Activated CD8-positive, alpha-beta memory T cell treated with anti-CD3 and anti-CD28 coated beads, Interleukin-2, amount 10 ng/mL, durations not matched to agents 7 days and 5 days (primary cell): ENCODE results near the gene OSCP1. TPM values are rescaled to one million over a fixed set of nuclear protein-coding genes. Genes with fewer than 3 reads are reported as not detected.

Source experiments
- ATAC-seq: fragments of 150-1000 bp; cut with Tn5 transposase; one replicate; pipeline ENCODE4 v1.10.0; 2021; ENCODE audit warnings: moderate library complexity
- CTCF ChIA-PET: fragments of 350-600 bp; sonication (Branson Sonifier 250); formaldehyde crosslinking; loops from one replicate; lab custom pipeline; 2021; ENCODE audit warnings: antibody characterized with exemption; lab: Charles Lee
- DNase-seq: peaks from one replicate; pipeline ENCODE4 v3.0.0-alpha.2; 2020
- H3K27ac Mint-ChIP-seq: one replicate; pipeline ENCODE4 v1.8.0; 2021; ENCODE audit warnings: mild to moderate bottlenecking, mixed read lengths
- H3K27me3 Mint-ChIP-seq: one replicate; pipeline ENCODE4 v1.8.0; 2021; ENCODE audit warnings: mixed read lengths
- H3K36me3 Mint-ChIP-seq: one replicate; pipeline ENCODE4 v1.8.0; 2021; ENCODE audit warnings: mild to moderate bottlenecking, mixed read lengths
- H3K4me1 Mint-ChIP-seq: one replicate; pipeline ENCODE4 v1.8.0; 2021; ENCODE audit warnings: mixed read lengths
- H3K4me3 Mint-ChIP-seq: one replicate; pipeline ENCODE4 v1.8.0; 2021; ENCODE audit warnings: mild to moderate bottlenecking, moderate library complexity, mixed read lengths
- H3K9me3 Mint-ChIP-seq: one replicate; pipeline ENCODE4 v1.8.0; 2022; ENCODE audit warnings: low read depth, mixed read lengths
- total RNA-seq, 2 experiments: library from RNA; stranded (reverse); gene quantifications; one replicate each; pipeline ENCODE4 v1.2.3, GENCODE V29; 2021

OSCP1 gene
- total RNA-seq, 2 experiments from 2014 or later: 0.85 to 1.3 TPM

DNA sequence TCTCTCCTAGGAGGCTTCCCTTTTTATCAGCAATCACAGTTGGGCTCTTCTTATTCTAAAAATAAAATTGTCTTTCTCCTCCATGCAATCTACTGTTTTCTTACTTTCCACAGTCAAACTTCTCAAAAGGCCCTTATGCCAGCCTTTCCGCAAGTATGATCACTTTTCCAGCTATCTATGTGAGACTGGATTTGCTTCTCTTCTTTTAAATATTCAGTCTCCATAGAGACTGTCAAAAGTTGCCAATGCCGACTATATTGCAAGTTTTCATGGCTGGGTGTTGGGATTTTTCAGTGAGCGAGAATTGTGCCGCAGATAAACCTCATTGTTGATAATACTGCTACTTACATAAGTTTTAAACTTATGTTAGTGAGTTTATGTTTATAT lies 47.8 kb downstream of the OSCP1 start:
- DNase-seq: no peak
- H3K27ac Mint-ChIP-seq: peak overlapping the region; percentile 16
- ATAC-seq: no peak
- peaks cover 32% of the 10 kb centered on the region for H3K4me1 Mint-ChIP-seq
- no peak overlapping the region for H3K4me3 Mint-ChIP-seq
- H3K27me3 Mint-ChIP-seq: no peaks in the 10 kb centered on the region
- no peaks in the 10 kb centered on the region for H3K9me3 Mint-ChIP-seq
- H3K36me3 Mint-ChIP-seq: peaks cover 1% of the 10 kb centered on the region
- CTCF ChIA-PET: interaction anchor here (2.4 kb wide), 1 partner anchor 10 kb away, joined by 11 read pairs; no protein-coding TSS in a partner anchor

DNA sequence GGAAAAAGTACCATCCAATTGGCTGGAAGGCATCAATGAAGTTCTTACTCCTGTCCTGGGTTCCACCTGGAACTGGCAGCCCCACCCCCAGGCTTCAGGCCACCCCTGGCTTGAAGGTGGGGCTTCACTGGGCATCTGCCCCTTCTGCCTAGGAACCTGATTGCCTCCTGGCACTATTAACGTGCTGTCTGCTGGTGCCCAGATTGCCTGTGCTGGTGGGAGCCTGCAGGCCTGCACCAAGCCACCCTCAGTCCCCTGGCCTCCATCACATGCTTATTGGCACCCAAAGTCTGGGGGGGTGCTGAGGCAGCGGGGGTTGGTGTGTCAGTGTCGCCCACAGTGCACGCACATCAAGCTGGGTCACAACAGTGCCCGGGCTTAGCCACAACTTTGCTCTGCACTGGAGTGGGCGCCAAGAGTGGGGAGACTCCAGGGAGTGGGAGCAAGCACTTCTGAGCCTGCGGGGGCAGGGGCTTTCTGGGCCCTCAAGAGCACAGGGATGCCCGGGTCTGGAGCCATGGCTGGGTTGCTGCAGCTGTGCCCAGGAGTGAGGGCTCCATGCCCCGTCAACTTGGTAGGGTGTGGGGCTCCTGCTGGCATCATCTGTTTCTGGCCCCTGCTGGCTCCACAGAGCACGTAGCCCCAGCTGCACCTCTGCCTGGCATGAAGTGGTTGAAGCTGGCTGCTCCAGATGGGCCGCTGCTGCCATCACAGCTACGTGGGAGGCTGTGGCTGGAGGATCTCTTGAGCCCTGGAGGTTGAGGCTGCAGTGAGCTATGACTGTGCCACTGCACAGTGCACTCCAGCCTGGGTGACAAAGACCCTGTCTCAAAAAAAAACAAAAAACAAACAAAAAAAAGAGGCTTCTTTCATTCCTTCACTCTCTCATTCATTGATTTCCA lies 48.4 kb downstream of the OSCP1 start:
- H3K27me3 Mint-ChIP-seq: no peaks in the 10 kb centered on the region
- H3K4me3 Mint-ChIP-seq: peak overlapping the region; percentile 66
- peak overlapping the region; percentile 83 for H3K27ac Mint-ChIP-seq
- DNase-seq (no peak), ATAC-seq (no peak)
- CTCF ChIA-PET: interaction anchor here (1.4 to 2.4 kb wide), 3 partner anchors 10 to 252 kb away, joined by 4 to 11 read pairs (median 6); partner anchors contain the start of gene TRAPPC3
- H3K4me1 Mint-ChIP-seq: peaks cover 35% of the 10 kb centered on the region
- H3K36me3 Mint-ChIP-seq: peaks cover 4% of the 10 kb centered on the region
- H3K9me3 Mint-ChIP-seq: no peaks in the 10 kb centered on the region

DNA sequence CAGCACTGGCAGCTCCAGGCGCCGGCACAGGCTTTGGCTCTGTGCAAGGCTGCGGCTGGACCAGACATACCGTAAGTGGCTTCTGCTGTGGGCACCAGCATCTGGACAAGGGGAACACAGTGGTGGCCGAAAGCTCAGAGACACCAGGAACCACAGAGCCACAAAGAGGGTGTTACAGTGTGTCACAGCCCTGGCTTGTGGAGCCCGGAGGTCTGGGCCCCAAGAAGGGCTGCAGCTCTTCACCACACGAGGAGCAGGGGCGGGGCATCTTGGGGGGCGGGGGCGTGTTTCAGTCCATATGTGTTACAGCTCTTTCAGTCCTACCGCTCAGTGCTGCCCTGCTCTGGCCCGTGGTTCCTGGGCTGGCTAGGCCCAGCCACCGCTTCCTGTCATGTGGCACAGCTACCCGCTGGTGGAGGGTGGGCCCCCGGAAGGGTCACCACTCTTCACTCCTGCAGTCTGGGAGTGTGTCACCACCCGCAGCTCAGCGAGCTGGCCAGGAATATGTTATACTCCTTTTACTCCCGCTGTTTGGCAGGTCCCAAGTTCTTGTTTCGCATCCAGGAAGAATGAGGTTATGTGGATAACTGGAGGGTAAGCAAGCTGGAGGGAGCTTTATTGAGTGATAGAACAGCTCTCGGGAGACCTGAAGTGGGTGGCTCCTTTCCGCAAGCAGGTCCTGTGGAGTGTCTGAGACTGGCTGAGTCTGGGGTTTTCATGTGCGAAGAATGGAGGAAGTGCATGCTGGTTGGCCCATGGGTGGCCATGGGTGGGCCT lies 49.2 kb downstream of the OSCP1 start:
- CTCF ChIA-PET: interaction anchor here (0.6 to 5.4 kb wide), 9 partner anchors 11 to 252 kb away, joined by 3 to 49 read pairs (median 4); partner anchors contain the start of genes OSCP1, SH3D21 and TRAPPC3
- Mint-ChIP-seq H3K27me3 (no peaks in the 10 kb centered on the region), H3K36me3 (peaks cover 6% of the 10 kb centered on the region), H3K4me3 (peak overlapping the region; percentile 66), H3K4me1 (peaks cover 42% of the 10 kb centered on the region), H3K27ac (peak overlapping the region; percentile 83), H3K9me3 (no peaks in the 10 kb centered on the region)
- DNase-seq (peak; percentile 84), ATAC-seq (peak; percentile 52)

DNA sequence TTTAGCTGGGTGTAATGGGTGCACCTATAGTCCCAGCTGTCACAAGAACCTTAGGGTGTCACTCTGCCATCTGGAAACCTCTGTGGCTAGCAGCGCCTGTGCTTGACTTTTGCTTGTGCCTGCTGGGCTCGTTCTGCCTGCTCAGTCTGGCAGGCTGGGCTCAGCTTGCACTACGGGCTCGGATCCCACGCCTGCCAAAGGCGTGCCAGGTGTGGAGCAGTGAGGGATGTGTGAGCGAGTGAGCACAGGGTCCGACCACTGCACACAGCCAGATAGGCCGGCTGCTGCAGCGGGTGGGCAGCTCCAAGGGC lies 49.8 kb downstream of the OSCP1 start:
- Mint-ChIP-seq H3K36me3 (peaks cover 6% of the 10 kb centered on the region), H3K27me3 (no peaks in the 10 kb centered on the region), H3K4me1 (peaks cover 42% of the 10 kb centered on the region), H3K9me3 (no peaks in the 10 kb centered on the region), H3K4me3 (no peak overlapping the region), H3K27ac (peak overlapping the region; percentile 83)
- DNase-seq (no peak), ATAC-seq (no peak)
- CTCF ChIA-PET: interaction anchor here (0.6 to 5.4 kb wide), 10 partner anchors 10 to 251 kb away, joined by 3 to 49 read pairs (median 4); partner anchors contain the start of genes OSCP1, SH3D21 and TRAPPC3

DNA sequence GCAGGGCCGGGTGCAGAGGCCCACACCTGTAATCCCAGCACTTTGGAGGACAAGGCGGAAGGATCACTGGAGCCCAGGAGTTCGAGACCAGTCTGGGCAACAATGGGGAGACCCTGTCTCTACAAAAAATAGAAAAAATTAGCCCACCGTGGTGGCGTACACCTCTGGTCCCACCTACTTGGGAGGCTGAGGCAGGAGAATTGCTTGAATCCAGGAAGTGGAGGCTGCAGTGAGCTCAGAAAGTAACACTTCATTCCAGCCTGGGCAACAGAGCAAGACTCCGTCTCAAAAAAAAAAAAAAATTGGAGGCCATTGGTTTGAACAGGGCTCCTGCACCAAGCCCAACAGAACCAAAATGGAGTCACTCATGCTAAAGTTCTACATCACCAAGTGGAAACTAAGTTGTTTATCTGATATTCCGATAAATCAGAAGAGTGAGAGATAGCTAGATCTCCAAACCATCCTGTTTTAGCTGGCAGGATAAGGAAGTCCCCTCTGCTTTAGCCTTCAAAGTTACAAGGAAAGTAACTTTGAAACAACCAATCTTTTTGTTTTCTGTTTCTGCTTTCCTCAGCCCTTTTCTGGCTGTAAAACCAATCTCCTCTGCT lies 51.8 kb downstream of the OSCP1 start:
- DNase-seq: no peak
- ATAC-seq: no peak
- Mint-ChIP-seq H3K27ac (peak overlapping the region; percentile 96), H3K9me3 (no peaks in the 10 kb centered on the region), H3K27me3 (no peaks in the 10 kb centered on the region), H3K36me3 (peaks cover 11% of the 10 kb centered on the region), H3K4me3 (peak overlapping the region; percentile 90), H3K4me1 (peaks cover 46% of the 10 kb centered on the region)
- CTCF ChIA-PET: interaction anchor here (1.4 to 5.4 kb wide), 5 partner anchors 10 to 92 kb away, joined by 3 to 49 read pairs (median 9); partner anchors contain the start of gene SH3D21

DNA sequence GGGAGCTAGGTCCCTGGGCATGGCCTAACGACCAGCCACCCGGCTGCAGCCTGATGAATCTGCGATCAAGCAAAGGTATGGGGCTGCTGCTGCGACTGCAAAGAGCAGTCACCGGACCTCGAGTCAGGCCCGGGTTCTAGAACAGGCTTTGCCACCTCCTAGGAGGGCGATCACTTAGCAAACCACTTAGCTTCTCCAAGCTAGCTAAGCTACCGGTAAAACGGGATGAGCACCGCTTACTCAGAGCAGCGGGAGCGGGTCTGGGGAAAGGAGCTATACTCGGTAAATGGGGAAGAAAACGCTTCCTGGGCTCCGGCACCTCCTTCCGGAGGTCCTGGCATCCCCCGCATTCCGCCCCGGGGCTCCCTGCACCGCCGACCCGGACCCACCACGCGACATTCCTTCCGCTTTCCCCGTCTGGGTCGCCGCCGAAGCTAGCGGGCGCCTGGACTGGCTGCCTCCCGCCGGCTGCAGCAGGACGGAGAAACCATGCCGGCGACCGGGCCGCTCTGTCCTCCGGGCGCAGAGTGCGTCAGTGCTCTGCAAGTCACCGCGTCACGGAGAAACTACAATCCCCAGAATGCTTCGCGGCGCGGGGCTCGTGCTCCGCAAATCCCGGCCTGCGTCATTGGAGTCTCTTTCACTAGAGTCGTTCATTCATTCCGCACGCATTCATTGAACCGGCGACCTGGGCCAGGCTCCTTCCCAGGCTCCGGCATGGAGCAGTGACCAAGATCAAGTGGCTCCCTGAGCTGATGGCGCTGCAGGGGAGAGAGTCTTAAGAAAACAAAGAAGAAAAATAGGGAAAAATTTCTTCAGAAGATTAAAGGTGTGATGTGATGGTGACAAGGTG lies 52.6 kb downstream of the OSCP1 start, which contains the start of gene LSM10:
Gene LSM10 (minus strand): TSS at position 531 of the 853 bp plus-strand sequence. CDS start 3,779 bp downstream, outside the sequence.
- CTCF ChIA-PET: interaction anchor here (0.8 to 5.4 kb wide), 8 partner anchors 10 to 236 kb away, joined by 3 to 49 read pairs (median 5); partner anchors contain the start of gene SH3D21
- ATAC-seq (peak; percentile 89), DNase-seq (peak; percentile 95)
- H3K36me3 Mint-ChIP-seq: peaks cover 16% of the 10 kb centered on the region
- H3K27me3 Mint-ChIP-seq: no peaks in the 10 kb centered on the region
- no peaks in the 10 kb centered on the region for H3K9me3 Mint-ChIP-seq
- peak within 1 kb of the TSS; percentile 90 for H3K4me3 Mint-ChIP-seq
- peaks cover 52% of the 10 kb centered on the region for H3K4me1 Mint-ChIP-seq
- H3K27ac Mint-ChIP-seq: peak within 1 kb of the TSS; percentile 96

DNA sequence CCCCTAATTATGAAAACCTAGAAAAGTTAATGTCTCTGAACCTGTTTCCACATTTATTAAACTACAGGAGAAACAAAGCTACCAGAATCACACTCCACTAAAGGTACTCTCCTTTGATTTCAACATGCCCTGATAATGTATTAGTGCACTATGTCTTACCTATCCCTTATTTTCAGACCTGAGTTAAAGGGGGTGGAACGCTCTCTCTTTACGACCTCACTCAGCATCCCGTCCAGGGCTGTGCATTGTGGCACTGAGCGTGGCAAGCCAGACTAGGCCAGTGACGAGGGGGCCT lies 53.2 kb downstream of the OSCP1 start:
- H3K9me3 Mint-ChIP-seq: no peaks in the 10 kb centered on the region
- CTCF ChIA-PET: interaction anchor here (0.8 to 5.4 kb wide), 8 partner anchors 9 to 236 kb away, joined by 3 to 49 read pairs (median 5); partner anchors contain the start of gene SH3D21
- peaks cover 48% of the 10 kb centered on the region for H3K4me1 Mint-ChIP-seq
- peak; percentile 59 for ATAC-seq
- peak overlapping the region; percentile 96 for H3K27ac Mint-ChIP-seq
- peak overlapping the region; percentile 90 for H3K4me3 Mint-ChIP-seq
- peaks cover 20% of the 10 kb centered on the region for H3K36me3 Mint-ChIP-seq
- H3K27me3 Mint-ChIP-seq: no peaks in the 10 kb centered on the region
- DNase-seq: no peak

DNA sequence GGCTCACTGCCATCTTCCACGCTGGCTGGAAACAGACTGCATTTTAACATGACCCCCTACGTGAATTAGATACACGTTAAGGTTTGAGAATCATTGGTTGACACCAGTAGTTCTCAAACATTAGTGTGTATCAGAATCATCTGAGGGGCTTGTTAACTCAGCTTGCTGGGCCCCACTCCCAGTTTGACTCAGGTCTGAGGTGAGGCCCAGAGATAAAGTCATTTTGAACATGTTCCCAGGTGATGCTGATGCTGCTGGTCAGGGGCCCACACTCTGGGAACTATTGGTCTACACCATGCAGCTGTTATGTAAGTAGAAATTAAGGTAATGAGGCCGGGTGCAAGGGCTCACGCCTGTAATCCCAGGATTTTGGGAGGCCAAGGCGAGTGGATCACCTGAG lies 53.9 kb downstream of the OSCP1 start:
- H3K36me3 Mint-ChIP-seq: peaks cover 24% of the 10 kb centered on the region
- DNase-seq (no peak), ATAC-seq (no peak)
- peak overlapping the region; percentile 90 for H3K4me3 Mint-ChIP-seq
- CTCF ChIA-PET: interaction anchor here (0.8 to 5.4 kb wide), 4 partner anchors 9 to 54 kb away, joined by 3 to 49 read pairs (median 5); no protein-coding TSS in a partner anchor
- H3K9me3 Mint-ChIP-seq: no peaks in the 10 kb centered on the region
- no peaks in the 10 kb centered on the region for H3K27me3 Mint-ChIP-seq
- H3K27ac Mint-ChIP-seq: peak overlapping the region; percentile 61
- peaks cover 43% of the 10 kb centered on the region for H3K4me1 Mint-ChIP-seq

DNA sequence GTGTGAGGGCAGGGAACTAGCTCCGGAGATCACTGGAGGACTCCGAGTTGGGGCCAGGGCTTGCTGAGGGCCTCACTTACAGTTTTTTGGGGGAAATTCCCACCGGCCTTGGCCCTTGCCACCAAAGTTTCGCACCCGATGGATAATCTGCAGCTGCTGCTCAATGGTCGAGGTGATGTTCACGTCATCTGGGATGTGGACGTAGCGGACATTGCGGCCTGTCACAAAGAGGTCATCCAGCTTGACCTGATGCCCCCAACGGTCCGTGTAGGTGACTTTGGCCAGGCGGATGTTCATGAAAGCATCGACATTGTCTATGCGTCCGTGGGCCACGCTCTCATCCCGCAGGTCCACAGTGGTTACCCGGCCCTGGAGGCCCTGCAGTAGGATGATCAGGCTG lies 56.6 kb downstream of the OSCP1 start:
- ATAC-seq: no peak
- no peak overlapping the region for H3K4me3 Mint-ChIP-seq
- DNase-seq: no peak
- H3K9me3 Mint-ChIP-seq: no peaks in the 10 kb centered on the region
- CTCF ChIA-PET: no interaction called here
- peaks cover 35% of the 10 kb centered on the region for H3K4me1 Mint-ChIP-seq
- peaks cover 32% of the 10 kb centered on the region for H3K36me3 Mint-ChIP-seq
- H3K27me3 Mint-ChIP-seq: no peaks in the 10 kb centered on the region
- no peak overlapping the region for H3K27ac Mint-ChIP-seq

DNA sequence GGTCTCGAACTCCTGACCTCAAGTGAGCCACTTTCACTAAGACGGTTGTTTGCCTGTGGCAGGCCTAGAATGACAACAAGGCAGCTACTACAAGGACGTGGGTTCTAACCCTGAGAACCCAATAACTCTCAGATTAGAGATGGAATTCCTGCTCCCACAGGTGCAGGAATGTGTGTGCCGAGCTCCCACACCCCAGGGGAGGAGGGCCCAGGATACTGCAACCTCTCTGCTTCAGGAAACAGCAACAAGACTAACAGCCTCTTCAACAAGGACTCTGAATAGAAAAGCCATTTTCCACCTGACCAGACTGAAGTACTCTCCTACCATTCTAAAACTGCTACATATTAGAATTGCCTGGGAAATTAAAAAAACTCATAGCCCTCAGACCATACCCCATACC lies 57.4 kb downstream of the OSCP1 start:
- CTCF ChIA-PET: interaction anchor here (1.0 kb wide), 1 partner anchor 19 kb away, joined by 3 read pairs; no protein-coding TSS in a partner anchor

DNA sequence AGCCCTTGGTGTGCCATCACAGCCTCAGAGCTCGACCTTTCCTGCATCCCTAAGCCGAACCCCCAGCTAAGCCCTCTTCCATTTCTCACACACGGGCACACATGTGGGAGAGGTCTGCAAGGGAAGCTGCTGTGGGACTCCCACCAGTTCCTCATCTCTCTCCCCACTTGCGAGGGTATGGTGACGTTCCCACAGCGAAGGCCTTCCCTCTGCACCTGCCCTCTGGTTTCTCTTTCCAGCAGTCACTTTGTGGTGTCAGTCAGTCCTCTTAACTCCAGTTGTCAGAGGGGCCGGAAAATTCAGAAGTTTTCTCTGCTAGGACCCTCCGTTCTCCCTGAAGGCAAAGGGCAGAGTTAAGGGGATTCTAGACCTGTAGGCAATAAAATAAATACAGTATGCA lies 59.0 kb downstream of the OSCP1 start:
- Mint-ChIP-seq H3K27ac (no peak overlapping the region), H3K9me3 (no peaks in the 10 kb centered on the region), H3K4me3 (no peak overlapping the region), H3K27me3 (no peaks in the 10 kb centered on the region), H3K4me1 (peaks cover 35% of the 10 kb centered on the region), H3K36me3 (peaks cover 28% of the 10 kb centered on the region)
- ATAC-seq (no peak), DNase-seq (no peak)
- CTCF ChIA-PET: interaction anchor here (0.6 kb wide), 1 partner anchor 890 kb away, joined by 3 read pairs; no protein-coding TSS in a partner anchor

More for the DNA sequence above, 57.4 kb downstream of the OSCP1 start:
- DNase-seq: no peak
- peaks cover 32% of the 10 kb centered on the region for H3K36me3 Mint-ChIP-seq
- no peak overlapping the region for H3K4me3 Mint-ChIP-seq
- H3K27ac Mint-ChIP-seq: no peak overlapping the region
- H3K9me3 Mint-ChIP-seq: no peaks in the 10 kb centered on the region
- H3K27me3 Mint-ChIP-seq: no peaks in the 10 kb centered on the region
- peaks cover 32% of the 10 kb centered on the region for H3K4me1 Mint-ChIP-seq
- ATAC-seq: no peak

DNA sequence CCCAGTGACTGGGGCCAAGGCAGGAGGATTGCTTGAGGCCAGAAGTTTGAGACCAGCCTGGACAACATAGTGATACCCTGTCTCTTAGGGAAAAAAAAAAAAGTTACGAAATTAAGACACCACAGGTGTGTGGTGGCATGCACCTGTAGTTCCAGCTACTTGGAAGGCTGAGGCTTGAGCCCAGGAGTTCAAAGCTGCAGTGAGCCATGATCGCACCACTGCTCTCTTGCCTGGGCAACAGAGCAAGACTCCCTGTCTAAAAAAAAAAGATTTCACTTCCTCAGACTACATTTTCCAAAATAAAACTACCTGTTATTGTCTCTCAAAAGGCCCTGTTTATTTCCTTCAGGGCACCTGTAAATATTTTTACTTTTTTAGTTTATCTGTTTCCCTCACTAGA lies 59.8 kb downstream of the OSCP1 start:
- H3K27ac Mint-ChIP-seq: peak overlapping the region; percentile 35
- CTCF ChIA-PET: interaction anchor here (0.6 to 1.7 kb wide), 2 partner anchors 10 to 22 kb away, joined by 3 to 5 read pairs; no protein-coding TSS in a partner anchor
- ATAC-seq (no peak), DNase-seq (no peak)
- H3K27me3 Mint-ChIP-seq: no peaks in the 10 kb centered on the region
- H3K4me3 Mint-ChIP-seq: no peak overlapping the region
- peaks cover 32% of the 10 kb centered on the region for H3K4me1 Mint-ChIP-seq
- peaks cover 26% of the 10 kb centered on the region for H3K36me3 Mint-ChIP-seq
- no peaks in the 10 kb centered on the region for H3K9me3 Mint-ChIP-seq
